Loucy (cell line): ENCODE data around the gene SOD3.

Experiments used
- CTCF ChIP-seq: fragments of 200-600 bp; sonication (generic); conservative IDR thresholded peaks from 2 replicates; pipeline ENCODE4 v1.5.1; 2014; ENCODE audit warnings: mild to moderate bottlenecking, antibody characterized with exemption, low read length
- EZH2phosphoT487 ChIP-seq: fragments of 200-600 bp; IDR thresholded peaks from 2 replicates; pipeline ENCODE4 v1.6.1; 2018; ENCODE audit warnings: antibody characterized with exemption, mild to moderate bottlenecking, moderate library complexity, borderline replicate concordance

- TF ChIP-seq CTCF (no peak), EZH2phosphoT487 (no peak)
Observed at GRCh38 chr4:24772061-24772705, 23.2 kb upstream of the SOD3 start.
